ENCODE results near the gene NOS1.

GRCh38 chr12:117388951-117389446, 27.6 kb upstream of the NOS1 start:
- TF ChIP-seq, protein P1, sequence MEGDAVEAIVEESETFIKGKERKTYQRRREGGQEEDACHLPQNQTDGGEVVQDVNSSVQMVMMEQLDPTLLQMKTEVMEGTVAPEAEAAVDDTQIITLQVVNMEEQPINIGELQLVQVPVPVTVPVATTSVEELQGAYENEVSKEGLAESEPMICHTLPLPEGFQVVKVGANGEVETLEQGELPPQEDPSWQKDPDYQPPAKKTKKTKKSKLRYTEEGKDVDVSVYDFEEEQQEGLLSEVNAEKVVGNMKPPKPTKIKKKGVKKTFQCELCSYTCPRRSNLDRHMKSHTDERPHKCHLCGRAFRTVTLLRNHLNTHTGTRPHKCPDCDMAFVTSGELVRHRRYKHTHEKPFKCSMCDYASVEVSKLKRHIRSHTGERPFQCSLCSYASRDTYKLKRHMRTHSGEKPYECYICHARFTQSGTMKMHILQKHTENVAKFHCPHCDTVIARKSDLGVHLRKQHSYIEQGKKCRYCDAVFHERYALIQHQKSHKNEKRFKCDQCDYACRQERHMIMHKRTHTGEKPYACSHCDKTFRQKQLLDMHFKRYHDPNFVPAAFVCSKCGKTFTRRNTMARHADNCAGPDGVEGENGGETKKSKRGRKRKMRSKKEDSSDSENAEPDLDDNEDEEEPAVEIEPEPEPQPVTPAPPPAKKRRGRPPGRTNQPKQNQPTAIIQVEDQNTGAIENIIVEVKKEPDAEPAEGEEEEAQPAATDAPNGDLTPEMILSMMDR (IDR thresholded peaks at IDR 0.05), result no peak
- TF ChIP-seq POLR2AphosphoS5 (IDR thresholded peaks at IDR 0.05) (no peak), POLR2A (IDR thresholded peaks at IDR 0.05) (no peak)

Data from transverse colon (tissue), 4 donors.